ENCODE results near the gene SRP68. TPM values are rescaled to one million over a fixed set of nuclear protein-coding genes. Genes with fewer than 3 reads are reported as not detected.

Gene SRP68
- total RNA-seq, 1 donor from 2014 or later, result 80.5 TPM

DNA sequence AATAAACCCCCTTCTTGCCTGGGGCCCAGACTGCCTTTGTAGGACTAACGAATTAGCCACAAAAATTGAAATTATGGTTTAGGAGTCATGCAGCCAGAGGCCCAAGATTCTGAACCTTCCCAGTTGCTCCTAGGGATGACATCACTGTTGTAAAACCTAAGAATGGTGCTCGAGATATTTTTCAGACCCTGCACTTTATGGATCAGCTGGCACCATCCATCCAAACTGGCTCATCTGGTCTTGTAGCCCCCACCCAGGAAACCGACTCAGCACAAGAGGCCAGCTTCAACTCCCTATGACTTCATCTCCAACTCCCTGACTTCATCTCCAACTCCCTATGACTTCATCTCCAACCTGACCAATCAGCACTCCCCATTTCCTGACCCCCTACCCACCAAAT, 34.3 kb downstream of the SRP68 start:
- Mint-ChIP-seq H3K27me3 (ENCODE audit: low read depth) (no peaks in the 10 kb centered on the region), H3K4me3 (no peak overlapping the region), H3K27ac (no peak overlapping the region), H3K36me3 (peaks cover 35% of the 10 kb centered on the region), H3K9me3 (no peaks in the 10 kb centered on the region), H3K4me1 (peaks cover 3% of the 10 kb centered on the region)
- no peak for TF ChIP-seq CTCF (IDR thresholded peaks at IDR 0.05; ENCODE audit: unreplicated experiment)
- no peak for DNase-seq (ENCODE audit: low spot score in 2 of 2, unreplicated experiment in 2 of 2)

GRCh38 chr17:76036497-76037261, 35.6 kb downstream of the SRP68 start:
- DNase-seq (ENCODE audit: low spot score in 2 of 2, unreplicated experiment in 2 of 2), result no peak
- H3K4me1 Mint-ChIP-seq, result peaks cover 3% of the 10 kb centered on the region
- peaks cover 3% of the 10 kb centered on the region for H3K9me3 Mint-ChIP-seq
- H3K36me3 Mint-ChIP-seq, result peaks cover 31% of the 10 kb centered on the region
- H3K27ac Mint-ChIP-seq, result no peak overlapping the region
- no peaks in the 10 kb centered on the region for H3K27me3 Mint-ChIP-seq (ENCODE audit: low read depth)
- no peak overlapping the region for H3K4me3 Mint-ChIP-seq
- TF ChIP-seq CTCF (IDR thresholded peaks at IDR 0.05; ENCODE audit: unreplicated experiment), result no peak

DNA sequence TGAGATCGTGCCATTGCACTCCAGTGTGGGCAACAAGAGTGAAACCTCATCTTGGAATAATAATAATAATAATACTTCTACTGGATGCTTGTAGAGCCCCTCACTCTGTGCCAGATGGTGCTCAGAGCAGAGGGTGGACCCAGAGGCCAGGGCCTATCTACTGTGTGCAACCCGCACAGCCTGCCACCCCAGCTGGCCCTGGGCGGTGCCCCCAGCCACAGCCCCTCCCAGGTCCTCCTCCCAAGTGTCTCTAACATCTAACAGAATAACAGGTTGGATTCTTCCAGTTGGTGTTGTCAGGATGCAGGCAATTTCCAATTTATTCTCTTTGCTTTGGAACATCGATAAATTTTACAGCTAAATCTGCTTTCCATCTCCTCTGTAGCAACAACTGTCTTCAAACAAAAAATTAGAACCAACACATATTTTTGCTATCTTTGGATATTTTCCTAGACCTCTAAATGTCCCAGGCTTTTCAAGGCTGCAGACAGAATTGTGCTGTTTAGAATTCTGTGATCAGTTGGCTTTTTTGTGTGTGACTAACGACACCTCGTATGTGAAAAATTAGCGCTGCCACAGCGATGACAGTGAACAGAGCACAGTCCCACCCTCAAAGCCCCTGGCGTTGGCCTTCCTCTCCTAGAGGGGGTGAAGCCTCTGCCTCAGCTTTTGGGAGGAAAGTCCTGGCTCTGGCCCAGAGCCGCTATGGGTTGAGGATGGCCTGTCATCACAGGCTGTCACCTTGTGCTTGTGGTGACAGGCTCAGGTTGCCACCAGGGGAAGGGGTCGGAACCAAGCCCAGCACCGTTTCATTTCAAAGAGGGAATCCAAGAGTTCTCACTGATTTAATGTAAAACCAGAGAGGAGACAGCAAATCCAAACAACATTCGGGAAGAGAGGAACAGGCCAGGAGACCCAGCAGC, 37.6 kb downstream of the SRP68 start:
- H3K4me1 Mint-ChIP-seq, result peaks cover 5% of the 10 kb centered on the region
- no peaks in the 10 kb centered on the region for H3K27me3 Mint-ChIP-seq (ENCODE audit: low read depth)
- peaks cover 17% of the 10 kb centered on the region for H3K36me3 Mint-ChIP-seq
- TF ChIP-seq CTCF (IDR thresholded peaks at IDR 0.05; ENCODE audit: unreplicated experiment), result no peak
- no peak overlapping the region for H3K4me3 Mint-ChIP-seq
- no peak for DNase-seq (ENCODE audit: low spot score in 2 of 2, unreplicated experiment in 2 of 2)
- H3K27ac Mint-ChIP-seq, result no peak overlapping the region
- H3K9me3 Mint-ChIP-seq, result peaks cover 3% of the 10 kb centered on the region

- H3K9me3 Mint-ChIP-seq, result peaks cover 3% of the 10 kb centered on the region
- peaks cover 11% of the 10 kb centered on the region for H3K4me1 Mint-ChIP-seq
- no peak for TF ChIP-seq CTCF (IDR thresholded peaks at IDR 0.05; ENCODE audit: unreplicated experiment)
- H3K27me3 Mint-ChIP-seq (ENCODE audit: low read depth), result no peaks in the 10 kb centered on the region
- peaks cover 3% of the 10 kb centered on the region for H3K36me3 Mint-ChIP-seq
- H3K4me3 Mint-ChIP-seq, result no peak overlapping the region
- no peak for DNase-seq (ENCODE audit: low spot score in 2 of 2, unreplicated experiment in 2 of 2)
- H3K27ac Mint-ChIP-seq, result no peak overlapping the region
These were observed 39.2 kb downstream of the SRP68 start for GRCh38 chr17:76033139-76033538.

GRCh38 chr17:76032780-76033108, 39.6 kb downstream of the SRP68 start:
- Mint-ChIP-seq H3K9me3 (peaks cover 3% of the 10 kb centered on the region), H3K36me3 (no peaks in the 10 kb centered on the region), H3K4me1 (peaks cover 11% of the 10 kb centered on the region), H3K27ac (no peak overlapping the region), H3K27me3 (ENCODE audit: low read depth) (no peaks in the 10 kb centered on the region), H3K4me3 (no peak overlapping the region)
- DNase-seq (ENCODE audit: low spot score in 2 of 2, unreplicated experiment in 2 of 2), result no peak
- no peak for TF ChIP-seq CTCF (IDR thresholded peaks at IDR 0.05; ENCODE audit: unreplicated experiment)
